ENCODE measurements around the gene LSAMP.

LSAMP gene

GRCh38 chr3:116285781-116286421, 159.4 kb downstream of the LSAMP start:
- DNase-seq = no peak

GRCh38 chr3:116281313-116282143, 163.8 kb downstream of the LSAMP start:
- DNase-seq = no peak

GRCh38 chr3:116280130-116280740, 165.1 kb downstream of the LSAMP start:
- no peak for DNase-seq

- no peak for DNase-seq
These were observed 168.6 kb downstream of the LSAMP start for GRCh38 chr3:116276675-116277074.

- DNase-seq = peak; percentile 22
These were observed 175.2 kb downstream of the LSAMP start for GRCh38 chr3:116270056-116270455.

GRCh38 chr3:116267116-116267515, 178.2 kb downstream of the LSAMP start:
- peak; percentile 48 for DNase-seq

- no peak for DNase-seq
These were observed 179.2 kb downstream of the LSAMP start for GRCh38 chr3:116265976-116266584.

- DNase-seq = no peak
These were observed 180.0 kb downstream of the LSAMP start for GRCh38 chr3:116265320-116265695.

GRCh38 chr3:116264546-116265319, 180.6 kb downstream of the LSAMP start:
- no peak for DNase-seq

- peak; percentile 77 for DNase-seq
These were observed 181.3 kb downstream of the LSAMP start for GRCh38 chr3:116263842-116264545.

GRCh38 chr3:116260491-116260890, 184.8 kb downstream of the LSAMP start:
- DNase-seq = no peak

- DNase-seq = no peak
These were observed 185.3 kb downstream of the LSAMP start for GRCh38 chr3:116259984-116260383.

- peak; percentile 72 for DNase-seq
These were observed 188.3 kb downstream of the LSAMP start for GRCh38 chr3:116256843-116257485.

GRCh38 chr3:116254541-116254940, 190.7 kb downstream of the LSAMP start:
- no peak for DNase-seq

- DNase-seq = no peak
These were observed 191.8 kb downstream of the LSAMP start for GRCh38 chr3:116253511-116253910.

GRCh38 chr3:116247605-116248004, 197.7 kb downstream of the LSAMP start:
- DNase-seq = no peak

GRCh38 chr3:116246406-116246980, 198.8 kb downstream of the LSAMP start:
- no peak for DNase-seq

- DNase-seq = peak; percentile 35
These were observed 202.5 kb downstream of the LSAMP start for GRCh38 chr3:116242825-116243224.

GRCh38 chr3:116241677-116242076, 203.6 kb downstream of the LSAMP start:
- DNase-seq = no peak

GRCh38 chr3:116240261-116240660, 205.0 kb downstream of the LSAMP start:
- no peak for DNase-seq

All from fibroblast of skin of right biceps (primary cell).